ENCODE results near the gene MCC.

MCC gene

GRCh38 chr5:113068559-113068958, 419.7 kb downstream of the MCC start:
- DNase-seq: no peak

GRCh38 chr5:113067635-113068344, 420.5 kb downstream of the MCC start:
- no peak for DNase-seq

GRCh38 chr5:113065626-113066025, 422.6 kb downstream of the MCC start:
- DNase-seq: no peak

GRCh38 chr5:113064806-113065205, 423.4 kb downstream of the MCC start:
- no peak for DNase-seq

DNA sequence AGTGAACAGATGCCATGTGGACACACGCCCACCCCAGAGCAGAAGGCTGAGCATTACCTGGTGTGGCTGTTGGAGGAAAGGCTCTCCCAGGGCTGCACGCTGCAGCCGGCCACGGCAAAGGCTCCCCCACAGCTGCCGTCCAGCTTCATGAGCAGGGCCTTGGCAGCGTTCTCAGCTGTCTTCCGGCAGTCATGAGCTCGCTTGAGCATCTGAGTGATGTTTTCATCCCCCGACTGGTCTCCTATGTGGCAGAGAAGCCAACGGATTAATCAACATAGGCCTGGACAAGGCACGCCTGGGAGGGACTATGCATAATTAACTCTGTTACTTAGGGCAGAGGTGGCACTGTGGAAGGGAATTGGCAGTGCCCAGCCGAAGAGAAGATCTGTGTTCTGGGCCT, 424.3 kb downstream of the MCC start:
- no peak for DNase-seq

- DNase-seq: no peak
Measured at GRCh38 chr5:113062869-113063508, 425.3 kb downstream of the MCC start.

DNA sequence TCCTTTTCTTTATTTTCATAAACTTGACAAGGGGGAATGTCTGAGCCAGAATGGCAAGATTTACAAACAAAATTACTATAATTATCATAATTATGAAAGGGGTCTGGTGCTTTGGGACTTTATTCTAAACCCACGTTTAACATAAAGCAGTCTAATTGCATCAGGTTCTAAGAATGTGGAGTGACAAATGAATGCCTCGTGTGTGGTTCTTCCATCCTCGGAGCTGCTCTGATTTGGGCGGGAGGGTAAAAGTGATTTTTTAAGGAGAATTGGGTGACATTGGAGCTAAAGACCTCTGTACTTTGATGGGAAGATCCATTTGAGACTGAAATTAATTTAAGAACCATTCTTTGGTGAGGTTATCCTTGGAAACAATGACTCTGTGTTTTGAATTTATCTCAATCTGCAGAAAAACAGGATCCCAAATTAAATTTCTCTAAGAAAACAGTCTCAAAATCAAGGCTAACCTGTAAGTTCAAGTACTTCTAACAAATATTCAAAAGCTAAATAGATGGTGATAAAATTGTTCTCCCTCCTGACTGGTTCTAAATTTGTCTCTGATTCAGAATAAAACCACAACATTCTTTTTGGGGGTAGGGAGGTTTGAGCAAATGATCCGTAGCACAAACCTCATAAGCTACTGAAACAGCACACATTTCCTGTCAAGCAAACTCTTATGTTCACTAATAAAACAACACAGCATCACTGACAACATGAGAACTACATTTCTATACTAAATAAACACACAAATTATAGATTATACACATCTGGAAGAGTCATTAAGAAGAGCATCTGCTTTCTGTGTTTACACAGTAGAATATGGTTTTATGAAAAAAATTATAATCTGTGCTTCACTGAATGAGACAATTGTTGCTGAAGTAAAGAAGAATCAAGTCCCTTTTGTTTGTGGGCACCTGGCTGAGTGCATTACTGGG, 426.1 kb downstream of the MCC start:
- DNase-seq: no peak

DNA sequence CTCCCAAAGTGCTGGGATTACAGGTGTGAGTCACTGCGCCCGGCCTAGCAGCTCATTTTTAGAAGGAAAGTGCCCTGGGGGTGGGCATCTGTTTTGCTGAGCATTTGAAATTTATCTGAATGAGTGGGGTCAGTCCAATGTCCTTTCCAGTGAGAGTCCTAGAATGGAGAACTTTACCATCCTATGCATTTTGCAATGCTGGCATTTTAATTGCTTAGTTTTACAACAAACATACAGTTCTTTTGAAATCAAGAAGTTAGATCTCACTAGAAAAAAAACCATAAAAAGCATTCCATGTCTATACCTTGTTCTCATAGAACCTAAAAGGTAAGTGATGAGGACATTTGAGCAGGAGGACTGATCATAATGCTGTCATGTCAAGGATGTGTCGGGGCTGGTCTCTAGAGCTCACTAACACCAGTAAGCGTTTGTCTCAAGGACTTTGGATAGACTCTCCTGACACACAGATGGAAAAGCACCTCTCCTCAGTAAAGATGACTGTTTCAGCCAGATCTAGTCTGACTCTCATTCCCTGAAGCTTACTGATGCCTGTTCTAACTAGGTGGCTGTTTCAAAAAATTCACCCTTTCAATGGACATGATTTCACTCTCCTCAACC, 427.7 kb downstream of the MCC start:
- DNase-seq: no peak

DNA sequence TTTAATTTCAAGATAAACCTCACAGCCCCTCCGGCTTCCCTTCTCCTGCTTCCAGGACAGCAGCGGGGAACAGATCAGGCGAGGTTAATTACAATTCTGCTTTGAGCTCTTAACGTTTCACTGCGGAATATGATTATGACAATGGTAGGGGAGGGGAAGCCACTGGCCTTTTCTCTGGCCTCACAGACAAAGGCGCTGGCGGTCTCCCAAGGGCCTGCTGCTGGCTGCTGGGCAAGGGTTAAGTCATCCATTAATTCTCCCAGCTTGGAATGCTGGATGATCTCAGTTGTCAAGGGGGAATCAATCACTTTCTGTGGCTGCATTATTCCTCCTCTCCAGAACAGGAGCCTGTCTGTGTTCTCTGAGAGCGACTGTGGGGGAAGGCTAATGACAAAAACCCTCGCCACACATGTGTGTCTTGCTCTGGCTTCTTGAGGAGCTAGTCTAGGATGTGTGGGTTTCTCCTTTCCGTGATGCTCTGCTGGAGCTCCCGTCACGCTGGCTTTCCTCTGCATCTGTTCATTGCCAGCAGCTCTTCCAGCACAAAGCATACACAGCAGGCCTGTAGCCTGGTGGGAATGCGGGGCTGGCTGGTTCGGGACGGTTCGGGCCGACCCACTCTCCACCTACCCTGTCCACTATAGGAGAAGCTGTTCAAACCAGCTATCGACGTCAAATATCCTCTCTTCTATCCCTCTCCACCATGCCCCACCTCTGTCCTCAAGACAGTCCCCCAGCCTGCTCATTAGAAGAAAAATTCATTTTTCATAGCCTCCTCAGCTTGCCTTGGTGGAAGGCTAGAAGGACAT, 428.8 kb downstream of the MCC start:
- no peak for DNase-seq

- DNase-seq: no peak
Measured at GRCh38 chr5:113058706-113059226, 429.5 kb downstream of the MCC start.

GRCh38 chr5:113058269-113058668, 430.0 kb downstream of the MCC start:
- no peak for DNase-seq

GRCh38 chr5:113057557-113057984, 430.7 kb downstream of the MCC start:
- no peak for DNase-seq

- peak; percentile 38 to 42 for DNase-seq
Measured at GRCh38 chr5:113056988-113057387, 431.3 kb downstream of the MCC start.

GRCh38 chr5:113054899-113055298, 433.4 kb downstream of the MCC start:
- no peak for DNase-seq

- no peak for DNase-seq
Measured at GRCh38 chr5:113053511-113053995, 434.7 kb downstream of the MCC start.

DNA sequence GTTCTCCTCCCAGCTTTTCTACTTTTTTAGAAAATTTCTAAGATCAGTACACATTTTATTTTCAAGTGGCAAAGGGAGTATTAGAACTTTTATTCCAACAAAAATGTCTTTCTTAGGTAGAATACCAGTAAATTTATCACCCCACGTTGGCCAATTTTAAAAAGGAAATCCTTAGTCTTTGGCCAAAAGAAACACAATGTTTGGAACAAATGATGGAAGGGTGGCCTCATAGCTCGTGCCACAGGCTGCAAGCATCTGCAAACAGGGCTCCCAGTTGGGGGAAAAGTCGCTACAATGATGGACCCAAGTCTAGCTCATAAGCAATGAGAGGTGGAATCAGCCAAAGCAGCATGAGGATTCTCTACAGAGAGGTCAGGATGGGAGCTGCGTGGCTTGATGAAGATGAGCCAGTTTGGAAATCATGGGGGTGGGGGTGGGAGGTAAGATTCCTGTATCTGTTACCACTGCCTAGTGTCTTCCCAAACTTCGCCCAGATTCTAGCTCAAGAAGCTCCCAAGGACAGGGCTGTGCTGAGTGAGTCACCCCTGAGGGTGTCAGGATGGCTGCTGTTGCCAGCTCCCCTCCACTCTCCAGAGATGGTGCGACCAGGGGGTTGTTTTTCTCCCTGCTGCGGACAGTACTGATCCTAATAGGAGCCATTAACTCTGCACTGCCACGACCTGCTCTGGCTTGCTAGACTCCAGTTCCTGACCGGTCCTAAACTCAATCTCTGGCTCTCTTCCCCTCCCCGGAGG, 436.0 kb downstream of the MCC start:
- no peak for DNase-seq

- peak; percentile 13 for DNase-seq
Measured at GRCh38 chr5:113050721-113051382, 437.4 kb downstream of the MCC start.

DNA sequence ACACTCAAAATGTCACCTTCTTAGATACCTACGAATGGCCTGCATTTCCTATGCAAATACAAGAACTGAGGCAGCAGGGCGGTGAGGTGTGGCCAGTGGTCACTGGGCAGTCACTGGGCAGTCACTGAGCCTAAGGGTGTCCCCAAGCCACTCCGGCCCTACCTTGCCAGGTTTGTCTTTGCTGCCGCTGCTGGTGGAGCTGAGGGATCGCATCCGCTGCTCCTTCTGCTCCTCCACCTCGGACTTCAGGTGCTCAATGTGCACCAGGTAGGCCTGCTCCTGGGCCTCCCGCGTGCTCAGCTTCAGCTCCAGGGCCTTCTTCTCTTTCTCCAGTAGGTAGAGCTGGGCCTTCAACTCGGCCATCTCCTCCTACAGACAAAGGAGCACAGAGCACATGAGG, 439.3 kb downstream of the MCC start:
- no peak for DNase-seq

DNA sequence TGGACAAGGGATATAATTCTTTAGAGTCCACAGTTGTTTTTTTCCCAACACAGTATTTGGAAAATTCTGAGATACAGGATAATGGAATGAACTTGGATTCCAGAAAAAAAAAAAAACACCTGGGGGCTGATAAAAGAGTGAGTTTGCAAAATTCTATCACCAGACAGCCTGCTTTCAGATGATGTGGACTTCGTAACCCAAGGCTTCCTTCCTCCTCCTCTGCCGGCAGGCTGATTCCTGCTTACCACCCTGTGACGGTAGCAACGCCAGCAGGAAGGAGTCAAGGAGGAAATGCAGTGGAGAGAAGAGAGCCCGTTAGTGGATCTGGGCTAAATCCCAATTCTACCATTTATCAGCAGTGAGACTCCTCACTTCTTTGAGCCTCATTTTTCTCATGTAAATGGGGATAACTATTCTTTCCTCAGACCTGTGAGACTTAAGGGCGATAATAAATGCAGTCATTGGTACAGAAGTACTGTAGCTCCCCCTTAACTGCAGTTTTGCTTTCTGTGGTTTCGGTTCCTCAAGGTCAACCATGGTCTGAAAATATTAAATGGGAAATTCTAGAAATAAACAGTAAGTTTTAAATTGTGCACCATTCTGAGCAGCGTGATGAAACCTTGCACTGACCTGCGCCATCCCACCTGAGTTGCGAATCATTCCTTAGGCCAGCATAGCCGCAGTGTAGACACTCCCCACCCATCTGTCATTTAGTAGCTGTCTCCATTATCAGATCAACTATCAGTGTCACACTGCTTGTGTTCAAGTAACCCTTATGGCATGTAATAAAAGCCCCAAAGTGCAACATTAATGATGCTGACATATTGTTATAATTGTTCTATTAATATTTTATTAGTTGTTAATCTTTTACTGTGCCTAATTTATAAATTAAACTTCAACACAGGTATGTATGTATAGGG, 440.3 kb downstream of the MCC start:
- peak; percentile 59 to 62 for DNase-seq

All from inflammatory macrophage (primary cell).